Activated CD8-positive, alpha-beta memory T cell treated with anti-CD3 and anti-CD28 coated beads for 36 hours (primary cell): ENCODE measurements around the gene RAD9A. TPM values are rescaled to one million over a fixed set of nuclear protein-coding genes. Genes with fewer than 3 reads are reported as not detected.

Experiments
- CTCF ChIA-PET: fragments of 350-600 bp; sonication (Branson Sonifier 250); formaldehyde crosslinking; loops from one replicate; lab custom pipeline; 2021; ENCODE audit warnings: antibody characterized with exemption; lab: Charles Lee
- POLR2A ChIA-PET: fragments of 350-600 bp; sonication (Branson Sonifier 250); formaldehyde crosslinking; loops from one replicate; lab custom pipeline; 2021; ENCODE audit warnings: antibody characterized with exemption; lab: Charles Lee
- total RNA-seq, 2 experiments: library from RNA; stranded (reverse); gene quantifications; one replicate each; pipeline ENCODE4 v1.2.3, GENCODE V29; 2021

The RAD9A gene
- total RNA-seq, 2 experiments from 2014 or later, result 35.2 to 37.4 TPM

DNA sequence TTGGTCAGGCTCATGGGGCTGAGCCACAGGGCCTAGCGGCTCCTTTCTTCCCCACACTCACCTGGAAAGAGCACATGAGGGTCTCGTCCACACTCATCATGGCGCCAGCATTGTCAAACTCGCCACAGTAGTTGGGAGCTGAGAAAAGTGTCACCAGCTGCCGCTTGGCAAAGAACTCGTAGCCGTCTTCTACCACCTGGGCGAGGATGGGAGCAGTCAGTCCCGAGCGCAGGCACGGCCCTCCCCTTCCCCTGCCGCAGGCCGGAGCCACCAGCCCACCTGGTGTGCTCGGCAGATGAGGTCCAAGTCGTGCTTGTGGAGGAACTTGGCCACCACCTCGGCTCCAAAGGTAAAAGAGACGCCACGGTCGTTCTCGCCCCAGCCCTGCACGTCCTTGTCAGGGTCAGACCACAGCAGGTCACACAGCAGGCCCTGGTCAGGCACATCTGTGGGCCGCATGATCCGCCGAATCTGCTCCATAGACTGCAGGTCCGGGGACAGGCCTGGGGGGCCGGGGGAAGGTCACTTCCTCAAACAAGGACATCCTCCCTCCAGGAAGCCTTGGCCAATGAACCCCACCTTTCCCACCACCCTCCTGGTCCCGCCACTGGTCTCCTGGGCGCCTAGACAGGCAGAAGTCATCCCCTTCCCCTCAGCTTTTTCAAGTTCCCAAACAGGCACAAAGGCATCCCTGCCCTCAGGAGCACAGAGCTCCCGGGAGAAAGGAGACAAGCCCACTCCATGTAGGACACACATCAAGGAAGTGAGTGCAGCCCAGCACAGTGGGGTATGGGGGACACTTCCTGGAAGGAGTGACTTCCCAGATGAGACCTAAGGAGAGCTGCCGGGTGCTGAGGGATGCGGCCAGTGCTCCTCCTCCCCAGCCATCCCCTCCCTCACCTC is 7.1 kb downstream of the RAD9A start:
- CTCF ChIA-PET, result interaction anchor here (0.5 to 2.0 kb wide), 2 partner anchors 8 to 35 kb away, joined by 4 to 5 read pairs; no protein-coding TSS in a partner anchor
- POLR2A ChIA-PET, result no interaction called here

DNA sequence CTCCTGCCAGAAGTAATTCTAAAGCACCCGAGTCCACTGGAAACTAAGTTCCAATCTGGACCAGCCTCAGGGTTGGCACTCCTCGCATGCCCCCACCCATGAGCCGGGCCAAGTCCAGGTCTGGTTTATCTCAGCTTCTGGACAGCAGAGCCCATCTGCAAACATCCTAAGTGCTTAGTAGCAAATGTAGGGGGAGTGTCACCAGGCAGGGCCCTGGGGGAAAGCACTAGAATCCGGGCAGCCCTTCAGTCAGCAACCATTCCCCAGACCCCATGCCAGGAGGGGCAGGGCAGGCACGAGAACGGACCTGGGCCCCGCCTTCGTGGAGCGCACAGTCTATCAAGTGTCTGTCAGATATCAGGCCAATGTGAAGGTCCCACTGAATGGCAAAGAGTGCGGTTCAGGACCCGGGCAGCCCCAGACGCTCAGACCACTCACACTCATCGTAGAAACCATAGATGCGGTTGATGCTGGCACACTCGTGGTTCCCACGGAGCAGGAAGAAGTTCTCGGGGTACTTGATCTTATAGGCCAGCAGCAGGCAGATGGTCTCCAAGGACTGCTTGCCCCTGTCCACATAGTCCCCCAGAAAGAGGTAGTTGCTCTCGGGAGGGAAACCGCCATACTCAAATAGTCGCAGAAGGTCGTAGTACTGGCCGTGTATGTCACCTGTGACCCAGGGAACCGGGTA is 8.6 kb downstream of the RAD9A start:
- POLR2A ChIA-PET, result interaction anchor here (1.0 to 3.2 kb wide), 8 partner anchors 9 to 86 kb away, joined by 3 to 26 read pairs (median 6); partner anchors contain the start of genes POLD4, PTPRCAP, RAD9A and TMEM134
- CTCF ChIA-PET, result interaction anchor here (0.6 to 2.8 kb wide), 16 partner anchors 9 to 871 kb away, joined by 3 to 16 read pairs (median 6); partner anchors contain the start of genes C11orf24, PITPNM1, PTPRCAP and RAD9A

DNA sequence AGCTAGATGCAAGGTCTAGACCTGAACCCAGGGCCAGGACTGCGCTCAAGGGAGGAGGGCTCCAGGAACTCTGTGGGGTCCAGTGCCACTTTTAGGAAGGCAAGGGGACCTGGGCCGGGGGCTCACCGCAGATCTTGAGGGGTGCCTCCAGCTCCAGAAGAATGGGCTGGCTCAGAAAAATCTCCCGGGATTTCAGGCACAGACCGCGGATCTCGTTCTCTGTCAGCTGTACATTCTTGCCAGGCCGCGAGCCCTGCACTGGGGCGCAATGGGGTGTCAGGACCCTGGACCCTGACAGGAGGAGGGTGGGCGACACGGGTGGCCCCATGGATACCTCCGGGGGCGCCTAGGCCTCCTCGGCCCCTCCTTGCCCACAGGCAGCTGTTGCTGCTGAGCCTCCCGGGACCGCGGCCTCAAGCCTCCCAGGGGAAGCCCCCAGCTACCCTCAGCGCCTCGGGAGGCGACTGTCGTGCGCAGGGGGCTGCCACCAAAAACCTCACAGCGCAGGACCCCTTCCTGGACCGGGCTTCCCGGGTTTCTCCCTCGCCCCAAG is 9.2 kb downstream of the RAD9A start:
- POLR2A ChIA-PET, result interaction anchor here (0.8 to 3.2 kb wide), 13 partner anchors 10 to 129 kb away, joined by 3 to 26 read pairs (median 5); partner anchors contain the start of genes CLCF1, PITPNM1, POLD4 and PTPRCAP

DNA sequence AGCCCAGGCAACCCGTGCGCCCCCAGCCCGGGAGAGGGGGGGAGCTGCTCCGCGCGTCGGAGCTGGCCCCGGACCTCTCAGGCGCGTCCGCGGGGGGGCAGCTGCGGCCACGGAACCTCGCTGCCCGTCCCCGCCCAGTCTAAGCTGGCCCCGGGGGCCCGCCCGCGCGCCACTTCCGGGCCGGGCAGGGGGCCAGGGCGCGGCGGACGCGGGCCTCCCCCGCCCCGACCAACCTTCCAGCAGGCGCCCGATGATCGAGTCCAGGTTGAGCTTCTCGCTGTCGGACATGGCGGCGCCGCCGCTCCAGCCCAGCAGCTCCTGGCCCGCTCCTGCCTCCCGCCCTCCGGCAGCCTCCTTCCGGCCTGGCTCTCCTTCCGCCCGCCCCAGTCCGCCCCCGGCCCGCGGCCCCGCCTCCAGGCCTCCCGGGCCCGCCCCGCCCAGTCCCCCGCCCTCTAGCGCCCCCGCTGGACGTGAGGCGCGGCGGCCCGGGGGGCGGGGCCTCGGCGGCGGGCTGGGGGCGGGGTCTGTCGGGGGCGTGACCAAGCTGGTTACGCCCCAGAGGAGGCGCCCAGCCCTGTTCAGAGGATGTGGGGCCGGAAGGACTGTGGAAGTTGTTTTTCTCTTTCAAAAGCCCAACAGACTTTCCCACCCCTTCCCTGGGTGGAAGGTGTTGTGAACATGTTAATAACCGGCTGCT is 9.9 kb downstream of the RAD9A start, which contains the start of gene PPP1CA:
TSS of gene PPP1CA (minus strand) at position 364 of the 697 bp plus-strand sequence. CDS start at position 288, 76 bp downstream.
- ChIA-PET CTCF (interaction anchor here (0.7 to 5.0 kb wide), 26 partner anchors 8 to 229 kb away, joined by 3 to 34 read pairs (median 5); partner anchors contain the start of genes NUDT8, PITPNM1, PTPRCAP and RAD9A), POLR2A (interaction anchor here (0.5 to 3.2 kb wide), 15 partner anchors 10 to 132 kb away, joined by 3 to 26 read pairs (median 4); partner anchors contain the start of genes CLCF1, PITPNM1, POLD4 and PTPRCAP)

More for the DNA sequence above, 9.2 kb downstream of the RAD9A start:
- CTCF ChIA-PET, result interaction anchor here (0.7 to 5.0 kb wide), 23 partner anchors 8 to 104 kb away, joined by 3 to 34 read pairs (median 5); partner anchors contain the start of genes PITPNM1, PTPRCAP and RAD9A

DNA sequence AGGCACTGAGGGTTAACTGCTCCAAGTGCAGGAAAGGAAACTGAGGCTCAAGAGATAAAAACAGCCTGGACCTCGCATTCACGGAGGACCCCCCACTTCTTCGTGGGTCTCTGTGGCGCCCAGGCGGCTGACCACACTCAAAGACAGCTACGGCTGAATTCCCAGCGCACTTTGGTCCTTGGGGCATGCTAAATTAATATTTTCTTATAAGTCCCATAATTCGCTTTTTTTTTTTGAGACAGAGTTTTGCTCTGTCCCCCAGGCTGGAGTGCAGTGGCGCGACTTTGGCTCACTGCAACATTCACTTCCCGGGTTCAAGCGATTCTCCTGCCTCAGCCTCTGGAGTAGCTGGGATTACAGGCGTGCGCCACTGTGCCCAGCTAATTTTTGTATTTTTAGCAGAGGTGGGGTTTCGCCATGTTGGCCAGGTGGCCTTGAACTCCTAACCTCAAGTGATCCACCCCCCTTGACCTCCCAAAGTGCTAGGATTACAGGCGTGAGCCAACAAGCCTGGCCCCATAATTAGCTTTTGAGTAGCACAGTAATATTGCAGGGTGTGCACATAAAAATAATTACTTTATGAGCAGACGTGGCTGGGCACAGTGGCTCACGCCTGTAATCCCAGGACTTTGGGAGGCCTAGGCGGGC is 10.5 kb downstream of the RAD9A start:
- ChIA-PET CTCF (interaction anchor here (0.7 to 5.0 kb wide), 18 partner anchors 8 to 228 kb away, joined by 3 to 34 read pairs (median 6); partner anchors contain the start of genes NUDT8, PTPRCAP and RAD9A), POLR2A (interaction anchor here (0.5 to 3.2 kb wide), 14 partner anchors 10 to 131 kb away, joined by 3 to 26 read pairs (median 5); partner anchors contain the start of genes CDK2AP2, PTPRCAP, RAD9A and RPS6KB2)

- ChIA-PET POLR2A (interaction anchor here (0.6 to 2.7 kb wide), 12 partner anchors 9 to 857 kb away, joined by 3 to 31 read pairs (median 6); partner anchors contain the start of genes CDK2AP2, PTPRCAP, RAD9A and TMEM134), CTCF (interaction anchor here (0.7 to 5.0 kb wide), 11 partner anchors 9 to 135 kb away, joined by 3 to 34 read pairs (median 5); partner anchors contain the start of genes CDK2AP2, POLD4 and RAD9A)
Measured at GRCh38 chr11:67403085-67403484, 11.3 kb downstream of the RAD9A start.

GRCh38 chr11:67404515-67405195 is 12.9 kb downstream of the RAD9A start:
- ChIA-PET CTCF (interaction anchor here (0.6 to 5.0 kb wide), 11 partner anchors 9 to 103 kb away, joined by 3 to 34 read pairs (median 5); partner anchors contain the start of genes CDK2AP2, POLD4 and RAD9A), POLR2A (interaction anchor here (1.0 to 2.7 kb wide), 8 partner anchors 7 to 165 kb away, joined by 3 to 31 read pairs (median 8); partner anchors contain the start of genes PTPRCAP, RAD9A, RPS6KB2 and TMEM134)

DNA sequence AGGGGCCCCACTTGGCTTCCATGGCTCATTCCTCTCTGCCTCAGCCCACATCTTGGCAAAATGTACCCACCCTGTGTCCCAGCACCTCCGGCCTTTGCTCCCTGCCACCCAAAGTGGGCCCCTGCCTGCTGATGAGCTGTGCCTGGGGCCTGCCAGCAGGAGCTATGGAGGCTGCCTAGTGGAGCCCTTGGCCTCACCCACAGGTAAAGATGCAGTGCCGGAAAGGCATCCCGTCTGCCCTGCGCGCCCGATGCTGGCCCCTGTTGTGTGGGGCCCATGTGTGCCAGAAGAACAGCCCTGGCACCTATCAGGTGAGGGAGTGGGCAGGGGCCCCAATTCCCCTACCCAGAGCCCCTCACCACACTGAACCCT is 13.4 kb downstream of the RAD9A start:
- ChIA-PET CTCF (interaction anchor here (0.6 to 5.0 kb wide), 5 partner anchors 13 to 63 kb away, joined by 3 to 34 read pairs (median 5); no protein-coding TSS in a partner anchor), POLR2A (interaction anchor here (1.0 to 2.7 kb wide), 6 partner anchors 12 to 165 kb away, joined by 3 to 31 read pairs (median 10); partner anchors contain the start of genes PTPRCAP, RPS6KB2 and TMEM134)

- CTCF ChIA-PET, result interaction anchor here (1.7 to 5.0 kb wide), 3 partner anchors 13 to 54 kb away, joined by 5 to 34 read pairs (median 6); no protein-coding TSS in a partner anchor
- POLR2A ChIA-PET, result interaction anchor here (1.0 to 2.7 kb wide), 4 partner anchors 12 to 32 kb away, joined by 3 to 31 read pairs (median 16); partner anchors contain the start of genes PTPRCAP and RPS6KB2
Measured at GRCh38 chr11:67405688-67406339, 14.0 kb downstream of the RAD9A start.

- CTCF ChIA-PET, result interaction anchor here (0.6 to 1.2 kb wide), 3 partner anchors 8 to 26 kb away, joined by 3 to 4 read pairs (median 3); no protein-coding TSS in a partner anchor
- POLR2A ChIA-PET, result interaction anchor here (0.6 to 3.2 kb wide), 6 partner anchors 11 to 1984 kb away, joined by 3 to 28 read pairs (median 8); partner anchors contain the start of gene PTPRCAP
Measured at GRCh38 chr11:67406420-67406968, 14.7 kb downstream of the RAD9A start.

GRCh38 chr11:67406969-67407687 is 15.3 kb downstream of the RAD9A start:
- ChIA-PET CTCF (interaction anchor here (0.6 to 1.5 kb wide), 5 partner anchors 9 to 25 kb away, joined by 3 to 4 read pairs (median 3); no protein-coding TSS in a partner anchor), POLR2A (interaction anchor here (0.6 to 3.2 kb wide), 10 partner anchors 9 to 1984 kb away, joined by 3 to 28 read pairs (median 4); partner anchors contain the start of gene PTPRCAP)

DNA sequence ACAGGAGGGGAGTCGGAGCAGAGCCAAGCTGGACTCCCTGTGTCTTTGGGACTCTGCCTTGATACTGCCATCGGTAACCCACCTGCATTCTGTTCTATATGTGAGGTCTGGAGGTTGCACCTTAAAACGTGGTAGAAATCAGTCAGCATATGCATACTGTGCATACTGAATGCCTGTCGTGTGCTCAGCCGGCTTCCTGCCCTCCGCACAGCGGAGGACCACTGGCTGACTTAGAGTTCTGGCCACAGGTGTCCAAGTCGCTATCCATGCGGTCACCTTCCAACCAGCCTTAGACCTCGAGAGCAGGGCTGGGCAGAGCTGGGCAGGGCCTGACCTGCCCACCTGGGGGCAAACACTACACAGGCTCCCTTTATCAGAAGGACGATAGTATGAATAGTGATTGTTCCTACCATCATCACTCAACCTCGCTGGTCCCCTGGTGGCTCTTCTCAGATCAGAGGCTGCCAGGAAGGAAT is 15.9 kb downstream of the RAD9A start:
- ChIA-PET POLR2A (interaction anchor here (0.8 to 3.2 kb wide), 8 partner anchors 9 to 98 kb away, joined by 3 to 28 read pairs (median 4); partner anchors contain the start of genes PTPRCAP and RPS6KB2), CTCF (interaction anchor here (0.6 to 1.5 kb wide), 5 partner anchors 9 to 36 kb away, joined by 3 to 4 read pairs (median 3); no protein-coding TSS in a partner anchor)

DNA sequence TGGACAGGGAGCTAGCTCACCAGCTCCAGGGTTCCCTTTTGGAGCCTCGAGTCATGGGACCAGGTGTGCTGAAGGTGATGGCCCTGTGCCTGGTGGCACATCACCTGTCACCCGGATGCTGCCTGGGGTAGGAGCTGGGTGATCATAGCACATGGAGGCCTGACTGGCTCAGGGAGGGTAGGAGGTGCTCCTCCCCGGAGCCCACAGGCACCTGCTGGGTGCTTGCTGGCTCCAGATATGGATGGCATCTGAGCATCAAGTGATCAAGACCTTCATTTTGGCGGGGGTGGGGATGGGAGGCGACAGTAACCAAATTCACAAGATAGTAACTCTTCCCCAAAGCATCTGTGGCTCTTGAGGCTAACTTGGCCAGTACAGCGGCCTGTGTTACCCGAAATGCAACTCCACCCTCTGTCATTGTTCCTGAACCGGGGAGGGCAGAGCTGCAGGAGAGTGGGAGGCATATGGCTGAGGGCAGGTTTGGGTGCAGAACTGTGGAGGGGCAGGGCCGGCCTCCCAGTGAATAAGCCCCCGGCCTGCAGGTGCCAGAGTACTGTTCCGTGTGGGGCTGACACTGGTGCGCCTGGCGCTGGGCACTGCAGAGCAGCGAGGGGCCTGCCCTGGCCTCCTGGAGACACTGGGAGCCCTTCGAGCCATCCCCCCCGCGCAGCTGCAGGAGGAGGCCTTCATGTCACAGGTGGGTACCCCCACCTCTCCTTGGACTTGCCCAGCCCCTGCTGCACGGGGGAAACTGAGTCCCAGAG is 16.8 kb downstream of the RAD9A start:
- CTCF ChIA-PET, result interaction anchor here (0.6 to 1.5 kb wide), 7 partner anchors 8 to 255 kb away, joined by 3 to 8 read pairs (median 4); no protein-coding TSS in a partner anchor
- POLR2A ChIA-PET, result interaction anchor here (0.6 to 3.2 kb wide), 10 partner anchors 9 to 92 kb away, joined by 3 to 28 read pairs (median 4); partner anchors contain the start of genes PTPRCAP and RPS6KB2
